ENCODE data around the gene RIT1.
"Not testable (repeated sequence)": the region's sequence is repeated elsewhere in the genome, so short reads cannot be mapped to it uniquely, and the experiment has no call there.

The RIT1 gene

GRCh38 chr1:155932081-155932480 is 20.9 kb upstream of the RIT1 start:
- no peaks in the 10 kb centered on the region for H3K9me3 ChIP-seq (ENCODE audit: control insufficient read depth in 1 of 2, low read length in 2 of 2)
- peaks cover 24% of the 10 kb centered on the region in 2 donors for H3K36me3 ChIP-seq (ENCODE audit: control insufficient read depth in 1 of 2, insufficient read depth in 2 of 2, low read length in 2 of 2)
- H3K4me1 ChIP-seq (ENCODE audit: control insufficient read depth in 1 of 2, insufficient read depth in 2 of 2, low read length in 2 of 2): peaks cover 18 to 41% of the 10 kb centered on the region in 2 donors
- H3K4me3 ChIP-seq (ENCODE audit: low read depth in 1 of 2, low read length in 2 of 2): peak overlapping the region in 1 of 2 donors; percentile 31
- H3K27me3 ChIP-seq (ENCODE audit: low read depth, low read length): no peaks in the 10 kb centered on the region
- no peak overlapping the region for H3K27ac ChIP-seq (ENCODE audit: low read length)

- no peaks in the 10 kb centered on the region for H3K27me3 ChIP-seq (ENCODE audit: low read depth, low read length)
- H3K9me3 ChIP-seq (ENCODE audit: control insufficient read depth in 1 of 2, low read length in 2 of 2): no peaks in the 10 kb centered on the region
- peaks cover 30% of the 10 kb centered on the region in 2 donors for H3K36me3 ChIP-seq (ENCODE audit: control insufficient read depth in 1 of 2, insufficient read depth in 2 of 2, low read length in 2 of 2)
- H3K27ac ChIP-seq (ENCODE audit: low read length): no peak overlapping the region
- peaks cover 18 to 41% of the 10 kb centered on the region in 2 donors for H3K4me1 ChIP-seq (ENCODE audit: control insufficient read depth in 1 of 2, insufficient read depth in 2 of 2, low read length in 2 of 2)
- peak overlapping the region; percentile 26 to 31 for H3K4me3 ChIP-seq (ENCODE audit: low read depth in 1 of 2, low read length in 2 of 2)
These were observed 20.3 kb upstream of the RIT1 start for GRCh38 chr1:155931332-155932038.

GRCh38 chr1:155930725-155931124 is 19.6 kb upstream of the RIT1 start:
- Histone ChIP-seq H3K36me3 (ENCODE audit: control insufficient read depth in 1 of 2, insufficient read depth in 2 of 2, low read length in 2 of 2) (peaks cover 38% of the 10 kb centered on the region in 2 donors), H3K4me1 (ENCODE audit: control insufficient read depth in 1 of 2, insufficient read depth in 2 of 2, low read length in 2 of 2) (peaks cover 18 to 41% of the 10 kb centered on the region in 2 donors)
- H3K27ac ChIP-seq (ENCODE audit: low read length); H3K4me3 ChIP-seq (ENCODE audit: low read depth in 1 of 2, low read length in 2 of 2); H3K27me3 ChIP-seq (ENCODE audit: low read depth, low read length); H3K9me3 ChIP-seq (ENCODE audit: control insufficient read depth in 1 of 2, low read length in 2 of 2): not testable (repeated sequence)

GRCh38 chr1:155929057-155929456 is 17.9 kb upstream of the RIT1 start:
- Histone ChIP-seq H3K4me1 (ENCODE audit: control insufficient read depth in 1 of 2, insufficient read depth in 2 of 2, low read length in 2 of 2) (peaks cover 13 to 35% of the 10 kb centered on the region in 2 donors), H3K9me3 (ENCODE audit: control insufficient read depth in 1 of 2, low read length in 2 of 2) (no peaks in the 10 kb centered on the region), H3K27ac (ENCODE audit: low read length) (no peak overlapping the region), H3K4me3 (ENCODE audit: low read depth in 1 of 2, low read length in 2 of 2) (no peak overlapping the region), H3K27me3 (ENCODE audit: low read depth, low read length) (no peaks in the 10 kb centered on the region), H3K36me3 (ENCODE audit: control insufficient read depth in 1 of 2, insufficient read depth in 2 of 2, low read length in 2 of 2) (peaks cover 43 to 44% of the 10 kb centered on the region in 2 donors)

- Histone ChIP-seq H3K27me3 (ENCODE audit: low read depth, low read length) (no peaks in the 10 kb centered on the region), H3K4me1 (ENCODE audit: control insufficient read depth in 1 of 2, insufficient read depth in 2 of 2, low read length in 2 of 2) (peaks cover 0 to 3% of the 10 kb centered on the region in 2 donors), H3K4me3 (ENCODE audit: low read depth in 1 of 2, low read length in 2 of 2) (no peak overlapping the region), H3K27ac (ENCODE audit: low read length) (no peak overlapping the region), H3K36me3 (ENCODE audit: control insufficient read depth in 1 of 2, insufficient read depth in 2 of 2, low read length in 2 of 2) (peaks cover 56 to 67% of the 10 kb centered on the region in 2 donors), H3K9me3 (ENCODE audit: control insufficient read depth in 1 of 2, low read length in 2 of 2) (no peaks in the 10 kb centered on the region)
These were observed 14.4 kb upstream of the RIT1 start for GRCh38 chr1:155925506-155925905.

GRCh38 chr1:155920717-155921116 is 9.6 kb upstream of the RIT1 start:
- Histone ChIP-seq H3K4me3 (ENCODE audit: low read depth in 1 of 2, low read length in 2 of 2) (no peak overlapping the region), H3K27ac (ENCODE audit: low read length) (no peak overlapping the region), H3K27me3 (ENCODE audit: low read depth, low read length) (no peaks in the 10 kb centered on the region), H3K9me3 (ENCODE audit: control insufficient read depth in 1 of 2, low read length in 2 of 2) (no peaks in the 10 kb centered on the region), H3K4me1 (ENCODE audit: control insufficient read depth in 1 of 2, insufficient read depth in 2 of 2, low read length in 2 of 2) (no peaks in the 10 kb centered on the region), H3K36me3 (ENCODE audit: control insufficient read depth in 1 of 2, insufficient read depth in 2 of 2, low read length in 2 of 2) (peaks cover 62 to 78% of the 10 kb centered on the region in 2 donors)

- Histone ChIP-seq H3K36me3 (ENCODE audit: control insufficient read depth in 1 of 2, insufficient read depth in 2 of 2, low read length in 2 of 2) (peaks cover 60 to 80% of the 10 kb centered on the region in 2 donors), H3K27ac (ENCODE audit: low read length) (no peak overlapping the region), H3K27me3 (ENCODE audit: low read depth, low read length) (no peaks in the 10 kb centered on the region), H3K4me3 (ENCODE audit: low read depth in 1 of 2, low read length in 2 of 2) (no peak overlapping the region), H3K4me1 (ENCODE audit: control insufficient read depth in 1 of 2, insufficient read depth in 2 of 2, low read length in 2 of 2) (no peaks in the 10 kb centered on the region), H3K9me3 (ENCODE audit: control insufficient read depth in 1 of 2, low read length in 2 of 2) (no peaks in the 10 kb centered on the region)
These were observed 8.7 kb upstream of the RIT1 start for GRCh38 chr1:155919801-155920200.

- peaks cover 71 to 91% of the 10 kb centered on the region in 2 donors for H3K36me3 ChIP-seq (ENCODE audit: control insufficient read depth in 1 of 2, insufficient read depth in 2 of 2, low read length in 2 of 2)
- no peaks in the 10 kb centered on the region for H3K27me3 ChIP-seq (ENCODE audit: low read depth, low read length)
- no peaks in the 10 kb centered on the region for H3K4me1 ChIP-seq (ENCODE audit: control insufficient read depth in 1 of 2, insufficient read depth in 2 of 2, low read length in 2 of 2)
- no peak overlapping the region for H3K4me3 ChIP-seq (ENCODE audit: low read depth in 1 of 2, low read length in 2 of 2)
- H3K27ac ChIP-seq (ENCODE audit: low read length): no peak overlapping the region
- no peaks in the 10 kb centered on the region for H3K9me3 ChIP-seq (ENCODE audit: control insufficient read depth in 1 of 2, low read length in 2 of 2)
These were observed 7.5 kb upstream of the RIT1 start for GRCh38 chr1:155918660-155919059.

GRCh38 chr1:155913969-155914757 is 3.0 kb upstream of the RIT1 start:
- H3K4me3 ChIP-seq (ENCODE audit: low read depth in 1 of 2, low read length in 2 of 2): no peak overlapping the region
- peaks cover 8 to 10% of the 10 kb centered on the region in 2 donors for H3K4me1 ChIP-seq (ENCODE audit: control insufficient read depth in 1 of 2, insufficient read depth in 2 of 2, low read length in 2 of 2)
- H3K27ac ChIP-seq (ENCODE audit: low read length): no peak overlapping the region
- no peaks in the 10 kb centered on the region for H3K27me3 ChIP-seq (ENCODE audit: low read depth, low read length)
- no peaks in the 10 kb centered on the region for H3K9me3 ChIP-seq (ENCODE audit: control insufficient read depth in 1 of 2, low read length in 2 of 2)
- peaks cover 50 to 65% of the 10 kb centered on the region in 2 donors for H3K36me3 ChIP-seq (ENCODE audit: control insufficient read depth in 1 of 2, insufficient read depth in 2 of 2, low read length in 2 of 2)

- Histone ChIP-seq H3K36me3 (ENCODE audit: control insufficient read depth in 1 of 2, insufficient read depth in 2 of 2, low read length in 2 of 2) (peaks cover 42 to 49% of the 10 kb centered on the region in 2 donors), H3K9me3 (ENCODE audit: control insufficient read depth in 1 of 2, low read length in 2 of 2) (no peaks in the 10 kb centered on the region), H3K27ac (ENCODE audit: low read length) (peak overlapping the region; percentile 96), H3K4me1 (ENCODE audit: control insufficient read depth in 1 of 2, insufficient read depth in 2 of 2, low read length in 2 of 2) (peaks cover 8 to 10% of the 10 kb centered on the region in 2 donors), H3K4me3 (ENCODE audit: low read depth in 1 of 2, low read length in 2 of 2) (peak overlapping the region in 1 of 2 donors; percentile 77), H3K27me3 (ENCODE audit: low read depth, low read length) (no peaks in the 10 kb centered on the region)
These were observed 947 bp upstream of the RIT1 start for GRCh38 chr1:155912056-155912536.

GRCh38 chr1:155910621-155911121 is 478 bp downstream of the RIT1 start:
- Histone ChIP-seq H3K27ac (ENCODE audit: low read length) (peak overlapping the region; percentile 96), H3K4me1 (ENCODE audit: control insufficient read depth in 1 of 2, insufficient read depth in 2 of 2, low read length in 2 of 2) (peaks cover 8 to 10% of the 10 kb centered on the region in 2 donors), H3K36me3 (ENCODE audit: control insufficient read depth in 1 of 2, insufficient read depth in 2 of 2, low read length in 2 of 2) (peaks cover 28 to 39% of the 10 kb centered on the region in 2 donors)

More at GRCh38 chr1:155910621-155911121, 478 bp downstream of the RIT1 start:
- H3K4me3 ChIP-seq (ENCODE audit: low read depth in 1 of 2, low read length in 2 of 2): peak overlapping the region; percentile 77 to 96
- no peaks in the 10 kb centered on the region for H3K27me3 ChIP-seq (ENCODE audit: low read depth, low read length)
- no peaks in the 10 kb centered on the region for H3K9me3 ChIP-seq (ENCODE audit: control insufficient read depth in 1 of 2, low read length in 2 of 2)
